NCI-H524 (cell line): ENCODE data around the gene BRME1.
"Not testable (repeated sequence)": the region's sequence is repeated elsewhere in the genome, so short reads cannot be mapped to it uniquely, and the experiment has no call there.

Experiments used
- DNase-seq, 2 experiments: peaks; one replicate each; lab custom pipeline; 2025; lab: John Stamatoyannopoulos, UW

Gene BRME1

GRCh38 chr19:13926715-13927114, 20.8 kb upstream of the BRME1 start:
- no peak for DNase-seq

GRCh38 chr19:13926010-13926409, 20.1 kb upstream of the BRME1 start:
- DNase-seq: no peak

GRCh38 chr19:13923194-13923987, 17.5 kb upstream of the BRME1 start:
- no peak for DNase-seq

GRCh38 chr19:13922118-13922517, 16.2 kb upstream of the BRME1 start:
- DNase-seq: not testable (repeated sequence)

GRCh38 chr19:13920940-13921747, 15.2 kb upstream of the BRME1 start:
- DNase-seq: peak; percentile 64 to 73

- no peak for DNase-seq
These were observed 14.6 kb upstream of the BRME1 start for GRCh38 chr19:13920524-13920923.

GRCh38 chr19:13918726-13919411, 13.0 kb upstream of the BRME1 start:
- DNase-seq: no peak

GRCh38 chr19:13917888-13918406, 12.0 kb upstream of the BRME1 start:
- no peak for DNase-seq

- no peak for DNase-seq
These were observed 8.9 kb upstream of the BRME1 start for GRCh38 chr19:13914777-13915176.

- DNase-seq: no peak
These were observed 7.4 kb upstream of the BRME1 start for GRCh38 chr19:13913352-13913751.

- no peak for DNase-seq
These were observed 3.5 kb upstream of the BRME1 start for GRCh38 chr19:13909430-13909829.

- no peak for DNase-seq
These were observed 2.8 kb upstream of the BRME1 start for GRCh38 chr19:13908674-13909073.

- no peak for DNase-seq
These were observed 993 bp upstream of the BRME1 start for GRCh38 chr19:13906910-13907309.

GRCh38 chr19:13906521-13906904, 596 bp upstream of the BRME1 start:
- peak in 1 of 2 experiments; percentile 21 for DNase-seq

- DNase-seq: peak in 1 of 2 experiments; percentile 55
These were observed 2.8 kb downstream of the BRME1 start for GRCh38 chr19:13902993-13903555.

- DNase-seq: no peak
These were observed 5.9 kb downstream of the BRME1 start for GRCh38 chr19:13899912-13900584.

GRCh38 chr19:13899393-13899792, 6.5 kb downstream of the BRME1 start:
- no peak for DNase-seq

- no peak for DNase-seq
These were observed 9.7 kb downstream of the BRME1 start for GRCh38 chr19:13896227-13896626.

- DNase-seq: no peak
These were observed 11.4 kb downstream of the BRME1 start for GRCh38 chr19:13894552-13894951.

- DNase-seq: no peak
These were observed 13.0 kb downstream of the BRME1 start for GRCh38 chr19:13892870-13893269.

- no peak for DNase-seq
These were observed 15.8 kb downstream of the BRME1 start for GRCh38 chr19:13890136-13890535.
